ENCODE data around the gene BACH2.
"Not testable (repeated sequence)": the region's sequence is repeated elsewhere in the genome, so short reads cannot be mapped to it uniquely, and the experiment has no call there.

The BACH2 gene

GRCh38 chr6:90124874-90125510 is 171.7 kb downstream of the BACH2 start:
- no peak for DNase-seq (ENCODE audit: low spot score)

- DNase-seq (ENCODE audit: low spot score) = no peak
Observed at GRCh38 chr6:90123831-90124230, 172.8 kb downstream of the BACH2 start.

- no peak for DNase-seq (ENCODE audit: low spot score)
Observed at GRCh38 chr6:90121982-90122381, 174.7 kb downstream of the BACH2 start.

GRCh38 chr6:90120327-90120726 is 176.3 kb downstream of the BACH2 start:
- no peak for DNase-seq (ENCODE audit: low spot score)

- DNase-seq (ENCODE audit: low spot score) = no peak
Observed at GRCh38 chr6:90119618-90120017, 177.0 kb downstream of the BACH2 start.

- DNase-seq (ENCODE audit: low spot score) = no peak
Observed at GRCh38 chr6:90118581-90118980, 178.1 kb downstream of the BACH2 start.

- DNase-seq (ENCODE audit: low spot score) = no peak
Observed at GRCh38 chr6:90118069-90118468, 178.6 kb downstream of the BACH2 start.

GRCh38 chr6:90116126-90116525 is 180.5 kb downstream of the BACH2 start:
- not testable (repeated sequence) for DNase-seq (ENCODE audit: low spot score)

- no peak for DNase-seq (ENCODE audit: low spot score)
Observed at GRCh38 chr6:90113389-90113788, 183.3 kb downstream of the BACH2 start.

GRCh38 chr6:90111387-90111786 is 185.3 kb downstream of the BACH2 start:
- DNase-seq (ENCODE audit: low spot score) = no peak

- DNase-seq (ENCODE audit: low spot score) = no peak
Observed at GRCh38 chr6:90110971-90111370, 185.7 kb downstream of the BACH2 start.

GRCh38 chr6:90109141-90109540 is 187.5 kb downstream of the BACH2 start:
- DNase-seq (ENCODE audit: low spot score) = no peak

- no peak for DNase-seq (ENCODE audit: low spot score)
Observed at GRCh38 chr6:90107771-90108282, 188.8 kb downstream of the BACH2 start.

GRCh38 chr6:90107371-90107770 is 189.3 kb downstream of the BACH2 start:
- no peak for DNase-seq (ENCODE audit: low spot score)

- DNase-seq (ENCODE audit: low spot score) = no peak
Observed at GRCh38 chr6:90106449-90106848, 190.2 kb downstream of the BACH2 start.

GRCh38 chr6:90105506-90106170 is 191.0 kb downstream of the BACH2 start:
- DNase-seq (ENCODE audit: low spot score) = no peak

- no peak for DNase-seq (ENCODE audit: low spot score)
Observed at GRCh38 chr6:90103056-90103800, 193.4 kb downstream of the BACH2 start.

GRCh38 chr6:90101403-90101802 is 195.2 kb downstream of the BACH2 start:
- DNase-seq (ENCODE audit: low spot score) = no peak

- no peak for DNase-seq (ENCODE audit: low spot score)
Observed at GRCh38 chr6:90100059-90100665, 196.5 kb downstream of the BACH2 start.

GRCh38 chr6:90098627-90099026 is 198.0 kb downstream of the BACH2 start:
- no peak for DNase-seq (ENCODE audit: low spot score)

- no peak for DNase-seq (ENCODE audit: low spot score)
Observed at GRCh38 chr6:90098001-90098531, 198.6 kb downstream of the BACH2 start.

GRCh38 chr6:90097356-90097755 is 199.3 kb downstream of the BACH2 start:
- no peak for DNase-seq (ENCODE audit: low spot score)
